ENCODE measurements around the gene DAPL1.
"Not testable (repeated sequence)": the region's sequence is repeated elsewhere in the genome, so short reads cannot be mapped to it uniquely, and the experiment has no call there.

DAPL1 gene

DNA sequence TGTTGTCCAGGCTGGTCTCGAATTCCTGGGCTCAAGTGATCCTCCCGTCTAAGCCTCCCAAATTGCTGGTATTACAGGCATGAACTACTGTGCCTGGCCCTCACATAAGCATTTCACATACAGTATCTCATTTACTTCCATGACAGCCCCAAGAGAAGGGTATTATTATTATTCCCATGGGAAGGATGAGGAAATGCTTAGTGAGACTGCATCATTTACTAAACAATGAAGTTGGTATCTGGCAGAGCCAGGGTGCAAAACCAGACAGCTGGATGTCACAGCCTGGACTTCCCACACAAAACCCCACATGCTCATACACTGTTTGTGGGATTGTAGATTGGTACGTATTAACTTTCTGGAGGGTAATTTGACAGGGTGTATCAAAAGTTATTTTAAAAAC, 29.9 kb downstream of the DAPL1 start:
- DNase-seq: no peak

DNA sequence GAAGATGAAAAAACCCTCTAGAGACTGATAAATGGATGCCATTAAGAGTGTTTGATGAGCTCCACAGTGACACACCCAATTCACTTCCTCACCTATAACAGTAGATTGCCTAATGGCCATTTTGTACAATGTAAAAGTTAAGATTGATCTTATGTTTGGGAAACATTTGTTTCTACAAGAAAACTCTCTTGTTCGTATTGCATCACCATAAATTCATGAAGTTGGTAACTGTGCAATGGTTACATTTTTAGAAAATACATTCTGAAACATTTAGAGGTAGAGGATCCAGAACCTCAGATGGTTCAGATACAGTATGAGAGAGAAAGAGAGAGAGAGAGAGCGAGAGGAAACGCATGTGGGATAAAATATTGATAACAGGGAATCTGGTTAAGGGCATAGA, 31.8 kb downstream of the DAPL1 start:
- DNase-seq: no peak

- no peak for DNase-seq
Observed at GRCh38 chr2:158828378-158829164, 33.5 kb downstream of the DAPL1 start.

DNA sequence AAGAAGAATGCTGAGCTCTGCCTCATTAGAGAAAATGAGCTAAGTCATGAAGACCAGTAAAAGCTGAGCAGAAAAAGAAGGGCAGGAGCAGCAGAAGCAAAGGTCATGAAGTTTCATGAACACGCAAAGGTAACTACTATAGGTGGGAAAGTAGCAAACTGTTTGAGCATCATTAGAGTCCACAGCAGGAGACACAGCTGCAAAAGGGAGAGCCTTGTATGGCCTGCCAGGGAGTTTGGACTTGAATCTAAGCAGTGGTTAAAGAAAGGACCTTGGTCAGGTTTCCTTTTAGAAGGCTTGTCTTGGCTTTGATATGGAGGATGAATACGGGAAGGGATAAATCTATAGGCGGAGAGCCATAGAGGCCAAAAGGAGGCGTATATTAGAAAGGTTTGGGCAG, 34.0 kb downstream of the DAPL1 start:
- DNase-seq: no peak

DNA sequence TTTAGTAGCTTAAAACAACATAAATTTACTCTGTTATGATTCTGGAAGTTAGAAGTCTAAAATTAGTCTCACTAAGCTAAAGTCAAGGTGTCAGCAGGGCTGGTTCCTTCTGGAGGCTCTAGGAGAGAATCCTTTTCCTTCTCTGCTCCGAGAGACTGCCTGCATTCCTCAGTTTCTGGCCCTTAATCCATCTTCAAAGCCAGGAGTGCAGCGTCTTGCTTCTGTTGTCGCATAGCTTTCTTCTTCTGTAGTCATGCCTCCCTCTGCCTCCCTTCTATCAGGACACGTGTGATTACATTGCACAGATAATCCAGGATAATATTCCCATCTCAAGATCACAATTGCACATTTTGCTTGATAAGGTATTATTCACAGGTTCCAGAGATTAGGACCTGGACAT, 35.1 kb downstream of the DAPL1 start:
- no peak for DNase-seq

DNA sequence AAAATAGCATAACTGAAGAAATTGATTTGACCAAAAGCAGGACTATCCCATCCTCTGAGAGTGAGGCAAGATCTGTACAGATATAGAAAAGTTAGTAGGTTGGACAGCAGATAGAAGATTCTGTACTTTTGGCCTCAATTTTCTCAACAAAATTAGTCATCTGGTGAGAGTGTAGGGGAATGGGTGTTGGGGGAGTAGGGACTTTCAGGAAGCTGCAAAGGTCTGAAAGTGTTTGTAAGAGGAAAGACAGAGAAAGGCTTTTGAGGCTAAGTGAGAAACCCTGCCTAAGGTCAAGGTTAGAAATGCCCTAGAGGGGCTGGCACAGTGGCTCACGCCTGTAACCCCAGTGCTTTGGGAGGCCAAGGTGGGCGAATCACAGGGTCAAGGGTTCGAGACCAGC, 40.3 kb downstream of the DAPL1 start:
- DNase-seq: no peak

DNA sequence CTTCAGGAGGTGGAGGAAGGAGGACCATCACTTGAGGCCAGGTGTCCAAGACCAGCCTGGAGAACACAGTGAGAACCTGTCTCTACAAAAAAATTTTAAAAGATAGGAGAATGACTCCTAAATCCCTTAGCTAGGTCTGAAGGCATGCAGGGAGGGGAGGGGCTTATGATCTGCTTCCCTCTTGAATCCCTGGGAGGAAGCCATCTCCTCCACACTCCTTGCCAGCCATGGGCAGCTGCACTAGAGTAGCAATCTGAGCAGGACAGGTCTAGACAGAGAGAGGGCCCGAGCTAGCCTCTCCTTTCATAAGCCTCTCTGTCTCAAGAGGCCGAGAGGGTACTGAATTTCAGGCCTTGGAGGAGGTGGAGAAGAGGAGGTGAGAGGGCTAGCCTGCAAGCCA, 42.5 kb downstream of the DAPL1 start:
- DNase-seq: no peak

DNA sequence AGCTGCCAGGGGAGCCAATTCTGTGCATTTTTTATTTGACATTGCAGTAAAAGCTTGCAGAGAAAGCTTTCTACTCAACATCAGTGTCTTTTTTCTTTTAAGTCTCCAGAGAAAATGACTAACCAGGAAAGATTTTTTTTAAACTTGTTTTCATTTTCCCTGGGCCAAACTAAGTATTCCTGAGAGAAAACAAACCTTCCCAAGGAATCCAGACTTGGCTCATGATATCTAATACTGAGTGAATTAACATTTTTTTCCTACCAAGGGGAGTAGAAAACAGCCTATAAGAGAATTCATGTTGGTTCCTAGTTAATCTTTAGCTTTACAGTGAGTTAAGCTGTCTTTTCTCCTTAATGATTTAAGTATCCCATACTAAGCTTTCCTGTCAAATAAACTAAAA, 46.7 kb downstream of the DAPL1 start:
- DNase-seq: no peak

- no peak for DNase-seq
Observed at GRCh38 chr2:158845444-158845843, 50.3 kb downstream of the DAPL1 start.

DNA sequence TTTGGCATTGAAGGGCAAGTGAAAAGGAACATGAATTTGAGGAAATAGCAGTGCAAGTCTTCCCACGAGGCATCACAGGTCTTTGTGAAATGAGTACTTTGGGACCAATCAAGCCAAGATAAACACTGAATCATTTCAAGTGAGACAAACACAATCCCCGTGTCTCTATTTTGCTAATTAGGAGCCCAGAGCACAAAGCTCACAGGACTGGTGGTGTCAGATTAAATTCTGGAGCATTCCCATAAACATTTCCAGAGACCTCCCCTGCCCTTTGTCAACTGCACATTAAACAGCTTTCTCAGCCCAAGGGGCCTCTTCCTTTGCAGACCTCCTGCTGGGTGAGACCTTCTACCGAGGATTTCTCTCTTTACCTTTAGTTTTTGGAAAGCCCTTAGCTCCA, 50.7 kb downstream of the DAPL1 start:
- no peak for DNase-seq

GRCh38 chr2:158847526-158847925, 52.4 kb downstream of the DAPL1 start:
- DNase-seq: not testable (repeated sequence)

- DNase-seq: not testable (repeated sequence)
Observed at GRCh38 chr2:158848031-158848970, 53.2 kb downstream of the DAPL1 start.

DNA sequence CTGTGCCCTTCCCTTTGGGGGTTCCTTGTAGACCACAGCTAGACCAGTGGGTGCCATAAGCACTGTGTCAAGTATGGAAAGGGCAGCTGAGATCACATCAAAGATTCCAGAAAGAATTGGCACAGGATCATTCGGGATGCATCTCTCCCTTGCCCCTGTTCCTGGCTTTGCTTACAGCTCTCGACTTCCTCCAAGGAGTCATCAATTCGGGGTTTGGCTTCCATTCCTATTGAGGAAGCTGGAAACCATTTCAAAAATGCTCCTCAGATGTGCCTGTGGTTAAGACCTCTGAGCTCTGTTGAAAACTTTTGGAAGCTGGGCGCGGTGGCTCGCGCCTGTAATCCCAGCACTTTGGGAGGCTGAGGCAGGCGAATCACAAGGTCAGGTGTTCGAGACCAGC, 65.1 kb downstream of the DAPL1 start:
- not testable (repeated sequence) for DNase-seq

- DNase-seq: not testable (repeated sequence)
Observed at GRCh38 chr2:158861626-158862025, 66.5 kb downstream of the DAPL1 start.

GRCh38 chr2:158865469-158865868, 70.4 kb downstream of the DAPL1 start:
- DNase-seq: not testable (repeated sequence)
